Hindlimb muscle (tissue), 1 donor: ENCODE data around the gene UQCRHL. TPM values are rescaled to one million over a fixed set of nuclear protein-coding genes. Genes with fewer than 3 reads are reported as not detected.
"Not testable (repeated sequence)": the region's sequence is repeated elsewhere in the genome, so short reads cannot be mapped to it uniquely, and the experiment has no call there.

ENCODE experiments used
- DNase-seq: peaks from one replicate; pipeline ENCODE4 v3.0.0-alpha.2; 2013
- polyA plus RNA-seq: library from polyadenylated mRNA; unstranded; fragments of 120-200 nt; gene quantifications from one replicate; pipeline ENCODE4 v1.2.1, GENCODE V29; 2013; ENCODE audit not compliant: insufficient read length

UQCRHL gene
- polyA plus RNA-seq: 1.6 TPM

- DNase-seq: not testable (repeated sequence)
Measured at GRCh38 chr1:15807549-15807948, at the start of gene UQCRHL. Gene UQCRHL, minus strand, starts transcription at chr1:15807649. Its CDS starts 0 bp downstream, at chr1:15807649.

- DNase-seq: no peak
Measured at GRCh38 chr1:15856888-15857287, 49.4 kb upstream of the UQCRHL start.

GRCh38 chr1:15852828-15853302, 45.4 kb upstream of the UQCRHL start:
- no peak for DNase-seq

- no peak for DNase-seq
Measured at GRCh38 chr1:15852036-15852827, 44.8 kb upstream of the UQCRHL start.

DNA sequence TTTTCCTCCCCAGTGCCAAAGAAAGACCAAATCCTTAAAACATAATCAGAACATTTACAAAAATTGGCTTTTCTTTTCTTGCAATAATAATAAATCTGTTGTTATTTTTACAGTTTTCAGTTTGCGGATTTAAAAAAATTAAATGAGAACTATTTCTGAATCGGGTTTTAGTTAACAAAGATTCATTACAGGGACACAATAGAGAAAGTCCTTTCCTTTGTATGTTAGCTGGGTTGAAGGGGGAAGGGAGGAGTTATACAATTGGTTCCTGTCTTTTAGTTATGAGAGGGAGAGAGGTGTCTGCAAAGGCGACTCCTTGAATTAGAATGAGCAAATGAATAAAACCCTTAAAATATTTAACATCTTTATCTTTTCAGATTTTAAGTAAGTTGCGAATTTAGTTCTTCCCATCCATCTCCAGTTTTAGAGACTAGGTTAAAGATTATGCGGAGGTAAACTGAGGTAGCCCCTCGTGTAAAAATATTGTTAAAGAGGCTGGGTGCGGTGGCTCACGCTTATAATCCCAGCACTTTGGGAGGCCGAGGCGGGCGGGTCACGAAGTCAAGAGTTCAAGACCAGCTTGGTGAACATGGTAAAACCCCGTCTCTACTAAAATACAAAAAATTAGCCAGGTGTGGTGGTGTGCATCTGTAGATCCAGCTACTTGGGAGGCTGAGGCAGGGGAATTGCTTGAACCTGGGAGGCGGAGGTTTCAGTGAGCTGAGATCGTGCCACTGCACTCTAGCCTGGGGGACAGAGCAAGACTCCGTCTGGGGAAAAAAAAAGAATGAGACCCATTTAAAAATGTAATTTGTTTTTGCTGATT, 44.0 kb upstream of the UQCRHL start:
- DNase-seq: no peak

DNA sequence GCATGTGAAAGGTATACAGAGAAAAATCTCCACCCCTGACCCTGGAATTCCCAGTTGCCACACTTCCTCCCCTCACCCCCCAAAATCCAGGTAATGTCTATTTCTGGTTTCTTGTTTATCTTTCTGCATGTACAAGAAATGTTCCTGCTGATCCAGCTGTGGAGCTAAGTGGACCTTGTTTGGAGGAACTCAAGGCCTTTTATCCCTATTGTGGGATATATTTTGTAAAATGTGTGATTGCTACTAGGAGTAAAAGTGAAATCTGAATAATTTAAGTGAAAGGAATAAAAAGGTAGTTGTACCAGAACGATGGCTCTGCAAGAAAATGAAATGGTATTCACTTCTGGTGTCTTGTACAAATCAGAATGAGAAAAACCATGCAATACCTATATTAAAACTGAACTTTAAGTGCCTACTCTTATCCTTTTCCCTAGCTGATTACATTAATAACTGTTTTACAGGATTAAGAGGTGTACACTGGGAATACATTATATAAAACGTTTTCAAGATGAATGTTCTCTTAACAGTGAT, 43.1 kb upstream of the UQCRHL start:
- DNase-seq: no peak

DNA sequence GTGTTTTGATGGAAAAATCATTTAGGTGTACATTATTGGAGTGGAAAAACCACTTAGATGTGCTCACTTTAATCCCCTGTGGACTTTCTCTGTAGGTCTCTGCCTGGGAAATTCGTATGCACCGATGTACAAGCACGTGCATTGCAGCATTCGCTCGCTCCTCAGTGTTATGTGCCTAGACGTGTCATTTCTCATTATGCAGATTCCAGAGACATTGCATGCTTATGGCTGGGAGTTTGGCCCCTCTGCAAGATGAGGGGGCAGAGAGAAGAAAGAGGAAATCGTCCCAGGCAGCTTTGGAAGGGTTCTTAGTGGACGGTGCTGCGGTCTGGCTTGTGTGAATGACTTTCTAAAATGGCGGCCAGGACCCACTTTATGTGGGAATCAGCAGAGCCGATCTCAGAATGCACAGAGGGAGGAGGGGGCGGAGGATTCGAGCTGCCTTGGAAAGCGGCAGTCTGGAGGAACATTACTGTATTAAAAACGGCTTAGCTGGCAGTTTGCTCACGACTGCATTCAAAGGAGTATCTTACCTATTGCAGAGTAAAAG, 42.4 kb upstream of the UQCRHL start:
- peak; percentile 83 for DNase-seq

DNA sequence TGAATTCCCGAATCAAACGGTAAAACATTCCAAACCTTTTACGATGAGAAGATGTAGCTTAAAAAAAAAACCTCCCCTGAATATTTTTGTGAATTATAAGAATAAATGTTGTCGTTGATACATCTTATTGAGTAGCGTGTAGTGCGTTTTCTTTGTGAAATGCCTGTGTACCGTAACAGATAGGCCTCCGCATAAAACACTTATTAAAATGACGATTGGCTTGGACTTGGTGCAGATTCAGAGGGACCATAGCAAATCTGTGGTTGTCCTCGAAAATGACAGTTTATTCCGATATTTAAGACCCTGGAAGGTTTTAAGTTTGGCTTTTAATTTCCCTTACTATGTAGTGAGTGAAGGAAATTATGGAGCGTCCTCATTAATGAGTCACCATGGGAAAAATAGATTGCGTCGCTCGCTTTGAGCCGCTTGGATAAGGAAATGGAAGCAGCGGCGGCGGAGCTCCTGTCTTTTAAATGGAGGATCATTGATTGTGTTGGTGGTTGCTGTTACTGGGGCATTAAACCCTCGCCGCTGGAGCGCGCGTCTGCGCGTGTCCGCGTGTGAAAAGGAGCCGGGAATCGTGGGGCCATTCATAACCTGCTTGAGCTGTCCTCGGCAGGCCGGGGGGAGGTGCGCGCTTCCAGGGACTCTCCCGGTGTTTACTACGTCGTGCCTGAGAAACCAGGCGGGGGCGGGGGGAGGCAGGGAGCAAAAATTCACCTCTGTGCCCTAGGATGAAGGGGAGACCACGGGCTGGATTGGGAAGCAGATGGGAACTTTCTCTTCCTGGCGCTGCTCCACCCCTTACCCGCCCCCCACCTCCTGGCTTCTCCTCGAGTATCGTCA, 41.7 kb upstream of the UQCRHL start:
- DNase-seq: peak; percentile 89

GRCh38 chr1:15848143-15848928, 40.9 kb upstream of the UQCRHL start:
- peak; percentile 39 for DNase-seq

DNA sequence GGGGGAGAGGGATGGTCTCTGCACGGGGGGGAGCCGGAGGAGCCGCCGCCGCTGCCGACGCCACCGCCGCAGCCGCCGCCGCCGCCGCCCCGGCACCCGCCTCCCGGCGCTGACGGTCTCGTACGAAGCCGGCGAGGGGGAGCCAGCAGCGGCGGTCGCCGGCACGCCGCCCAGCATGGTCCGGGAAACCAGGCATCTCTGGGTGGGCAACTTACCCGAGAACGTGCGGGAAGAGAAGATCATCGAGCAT, 40.4 kb upstream of the UQCRHL start:
- peak; percentile 37 for DNase-seq

- peak; percentile 100 for DNase-seq
Measured at GRCh38 chr1:15847100-15847892, 39.8 kb upstream of the UQCRHL start, which contains the start of gene SPEN. Gene SPEN, plus strand, starts transcription at chr1:15847707. Its CDS starts 361 bp downstream, at chr1:15848068.

GRCh38 chr1:15846056-15846455, 38.6 kb upstream of the UQCRHL start:
- DNase-seq: not testable (repeated sequence)

GRCh38 chr1:15843826-15844572, 36.5 kb upstream of the UQCRHL start:
- no peak for DNase-seq

- no peak for DNase-seq
Measured at GRCh38 chr1:15838721-15839120, 31.3 kb upstream of the UQCRHL start.

DNA sequence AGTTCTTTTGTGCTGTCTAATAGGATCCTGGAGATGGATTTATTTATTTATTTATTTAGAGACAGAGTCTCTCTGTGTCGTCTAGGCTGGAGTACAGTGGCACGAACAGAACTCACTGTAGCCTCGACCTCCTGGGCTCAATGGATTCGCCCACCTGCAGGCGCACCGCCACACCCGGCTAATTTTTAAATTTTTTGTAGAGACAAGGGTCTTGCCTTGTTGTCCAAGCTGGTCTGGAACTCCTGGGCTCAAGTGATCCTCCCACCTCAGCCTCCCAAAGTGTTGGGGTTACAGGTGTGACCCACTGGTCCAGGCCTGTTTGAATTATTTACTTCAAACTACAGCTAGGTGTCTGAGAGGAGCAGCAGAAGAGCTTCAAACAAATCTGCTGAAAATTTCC, 30.5 kb upstream of the UQCRHL start:
- DNase-seq: no peak

DNA sequence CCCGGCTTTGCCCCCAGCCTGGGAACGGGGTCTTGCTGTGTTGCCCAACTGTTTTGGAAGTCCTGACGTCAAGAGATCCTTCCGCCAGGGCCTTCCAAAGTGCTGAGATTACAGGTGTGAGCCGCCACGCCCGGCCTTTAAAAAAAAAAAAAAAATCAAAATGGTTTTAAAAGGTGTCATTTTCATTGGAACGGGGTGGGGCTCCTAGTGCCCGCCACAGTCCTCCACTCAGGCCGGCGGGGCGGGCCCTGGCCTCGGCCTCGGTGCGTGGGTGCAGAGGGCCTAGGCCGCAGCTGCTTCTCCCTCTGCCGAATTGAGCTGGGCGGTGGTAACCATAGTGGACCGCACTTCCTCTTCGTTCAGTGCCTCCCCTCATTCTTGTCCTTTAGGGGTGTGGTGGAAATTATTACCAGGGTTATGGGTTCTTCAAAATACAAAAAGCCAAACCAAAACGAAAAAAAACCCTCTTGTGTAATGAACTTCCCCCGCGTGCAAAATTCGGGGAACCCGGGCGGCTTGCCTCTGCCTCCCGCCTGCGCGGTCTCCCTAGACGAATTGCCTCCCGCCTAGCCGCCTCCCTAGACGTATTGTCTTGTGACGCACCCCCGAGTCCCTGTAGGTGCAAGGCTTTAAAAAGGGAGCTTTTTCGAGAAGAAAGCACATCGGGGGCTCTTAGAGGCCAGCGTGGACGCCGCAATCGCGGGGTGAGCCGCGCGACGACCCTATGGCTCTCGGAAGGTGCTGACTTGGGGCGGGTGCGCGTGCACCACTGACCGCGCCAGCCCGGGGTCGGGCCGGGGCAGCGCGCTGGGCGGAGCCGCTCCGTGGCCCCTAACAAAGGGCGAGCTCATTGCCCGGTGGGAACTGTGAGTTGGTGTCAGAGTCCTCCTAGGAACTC, 29.6 kb upstream of the UQCRHL start:
- no peak for DNase-seq

- DNase-seq: not testable (repeated sequence)
Measured at GRCh38 chr1:15836511-15836771, 29.0 kb upstream of the UQCRHL start.

DNA sequence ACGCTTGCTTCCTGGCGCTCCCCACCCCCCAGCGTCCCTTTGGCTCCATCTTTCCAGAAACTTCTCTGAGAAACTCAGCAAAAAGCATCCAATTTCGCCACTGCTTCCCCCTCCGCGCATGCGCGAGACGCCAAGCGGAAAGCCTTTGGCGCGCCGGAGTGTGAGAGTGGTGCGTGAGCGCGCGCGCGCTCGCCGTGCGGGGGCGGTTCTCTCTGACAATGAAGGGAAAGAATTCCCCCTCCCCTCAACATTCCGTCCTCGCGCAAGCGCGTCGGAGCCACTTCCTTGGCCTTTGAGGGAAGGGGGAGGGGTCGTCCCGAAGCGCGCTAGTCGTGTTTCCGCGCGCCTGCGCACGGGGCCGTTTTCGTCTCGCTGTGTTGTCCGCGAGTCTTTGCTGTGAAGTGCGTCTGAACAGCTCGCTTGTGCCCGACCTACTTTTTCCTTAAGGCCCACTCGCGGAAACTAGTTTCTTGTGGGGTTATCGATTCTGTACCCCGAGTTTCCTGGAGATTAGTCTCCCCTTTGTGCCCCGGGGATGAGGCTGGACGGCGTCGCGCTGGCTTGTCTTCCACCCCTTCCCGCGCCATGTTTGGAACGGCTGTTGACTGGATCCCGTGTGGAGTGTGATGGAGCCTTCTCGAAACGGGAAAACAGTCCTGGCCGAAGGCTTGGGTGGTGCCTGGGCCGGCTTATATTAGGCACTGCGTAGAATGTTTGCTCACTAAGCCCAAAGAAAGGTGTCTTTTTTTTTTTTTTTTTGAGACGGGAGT, 28.5 kb upstream of the UQCRHL start:
- peak; percentile 100 for DNase-seq
